HepG2 (cell line): ENCODE measurements around the gene AGO4.

Experiments used
- ARID4A ChIP-seq: sonication (generic); formaldehyde crosslinking; IDR thresholded peaks from 2 replicates; pipeline ENCODE4 v1.5.0; 2020; ENCODE audit warnings: mild to moderate bottlenecking, missing genetic modification reagents, borderline replicate concordance
- E2F2 ChIP-seq: sonication (generic); formaldehyde crosslinking; IDR thresholded peaks from 2 replicates; pipeline ENCODE4 v1.4.0; 2020; ENCODE audit warnings: missing genetic modification reagents, borderline replicate concordance
- EP300 ChIP-seq, 3 experiments: sonication (generic) in 1 of 3; formaldehyde crosslinking in 1 of 3; IDR thresholded peaks; 2 replicates each; pipeline versions ENCODE4 v1.5.1 to v1.6.1; 2011 to 2020; ENCODE audit warnings: low read depth in 2 of 3, low read length in 2 of 3, borderline replicate concordance in 1 of 3, improper control_type of control experiment in 1 of 3, mild to moderate bottlenecking in 1 of 3, missing genetic modification reagents in 1 of 3, moderate library complexity in 1 of 3
- FOSL2 ChIP-seq: sonication (generic); formaldehyde crosslinking; IDR thresholded peaks from 2 replicates; pipeline ENCODE4 v1.4.0; 2020; ENCODE audit warnings: missing genetic modification reagents
- SOX6 ChIP-seq, 2 experiments: fragments of 450-650 bp in 1 of 2; sonication (generic) in 1 of 2; formaldehyde crosslinking in 1 of 2; IDR thresholded peaks; 2 replicates each; pipeline versions ENCODE4 v1.4.0 to v1.6.1; 2017 to 2020; ENCODE audit warnings: antibody characterized with exemption in 1 of 2, mild to moderate bottlenecking in 1 of 2, missing genetic modification reagents in 1 of 2
- SUZ12 ChIP-seq: fragments of 150-350 bp; IDR thresholded peaks from 2 replicates; pipeline ENCODE4 v1.6.1; 2014; ENCODE audit warnings: low read depth, low read length

GRCh38 chr1:35809114-35810095 is 1.6 kb downstream of the AGO4 start:
- no peak for TF ChIP-seq FOSL2
- no peak for TF ChIP-seq SUZ12
- TF ChIP-seq E2F2: no peak
- TF ChIP-seq SOX6 (IDR thresholded peaks at IDR 0.05): no peak
- no peak for TF ChIP-seq SOX6 (CRISPR knock-in tag; IDR thresholded peaks at IDR 0.05)
- no peak for TF ChIP-seq EP300 (IDR thresholded peaks at IDR 0.05; ENCODE audit: low read depth in 2 of 2, low read length in 2 of 2)
- no peak for TF ChIP-seq EP300 (CRISPR knock-in tag; IDR thresholded peaks at IDR 0.05; ENCODE audit: borderline replicate concordance)
- no peak for TF ChIP-seq ARID4A (CRISPR knock-in tag)
